Muscle layer of colon (tissue), 2 donors: ENCODE measurements around the gene MEGF9.

Experiments
- H3K27ac ChIP-seq: one replicate; pipeline ENCODE4 v1.7.0; 2013; ENCODE audit warnings: low read depth, mild to moderate bottlenecking, low read length, moderate library complexity
- H3K27me3 ChIP-seq, 2 donors: one replicate each; pipeline ENCODE4 v1.7.0; 2013; ENCODE audit warnings: low read length in 2 of 2, mild to moderate bottlenecking in 2 of 2; ENCODE audit not compliant: insufficient read depth in 2 of 2, control insufficient read depth in 1 of 2
- H3K36me3 ChIP-seq: one replicate; pipeline ENCODE4 v1.7.0; 2013; ENCODE audit warnings: mild to moderate bottlenecking, low read length; ENCODE audit not compliant: insufficient read depth
- H3K4me1 ChIP-seq: one replicate; pipeline ENCODE4 v1.7.0; 2013; ENCODE audit warnings: mild to moderate bottlenecking, low read length; ENCODE audit not compliant: insufficient read depth
- H3K4me3 ChIP-seq, 2 donors: one replicate each; pipeline ENCODE4 v1.7.0; 2013; ENCODE audit warnings: low read length in 2 of 2, low read depth in 1 of 2, mild to moderate bottlenecking in 1 of 2, moderate library complexity in 1 of 2
- H3K9ac ChIP-seq: one replicate; pipeline ENCODE4 v1.7.0; 2013; ENCODE audit warnings: low read length
- H3K9me3 ChIP-seq: one replicate; pipeline ENCODE4 v1.7.0; 2013; ENCODE audit warnings: mild to moderate bottlenecking, low read length
- donor health status: abdominal sarcoma.
- donor health status: Adenocarcinoma of cecum.

MEGF9 gene

GRCh38 chr9:120713257-120714087 lies 798 bp downstream of the MEGF9 start:
- peak overlapping the region; percentile 67 for H3K9ac ChIP-seq
- H3K4me3 ChIP-seq = peak overlapping the region; percentile 84 to 88
- H3K4me1 ChIP-seq = peaks cover 23% of the 10 kb centered on the region
- H3K9me3 ChIP-seq = no peaks in the 10 kb centered on the region
- H3K27ac ChIP-seq = peak overlapping the region; percentile 53
- H3K27me3 ChIP-seq = no peaks in the 10 kb centered on the region
- H3K36me3 ChIP-seq = no peaks in the 10 kb centered on the region

- no peaks in the 10 kb centered on the region for H3K27me3 ChIP-seq
- H3K36me3 ChIP-seq = no peaks in the 10 kb centered on the region
- H3K4me3 ChIP-seq = peak overlapping the region in 1 of 2 donors; percentile 84
- H3K9ac ChIP-seq = no peak overlapping the region
- H3K9me3 ChIP-seq = no peaks in the 10 kb centered on the region
- H3K27ac ChIP-seq = peak overlapping the region; percentile 53
- H3K4me1 ChIP-seq = peaks cover 23% of the 10 kb centered on the region
Observed at GRCh38 chr9:120712539-120713031, 1.7 kb downstream of the MEGF9 start.

- H3K27me3 ChIP-seq = no peaks in the 10 kb centered on the region
- peak overlapping the region in 1 of 2 donors; percentile 84 for H3K4me3 ChIP-seq
- no peaks in the 10 kb centered on the region for H3K9me3 ChIP-seq
- H3K36me3 ChIP-seq = no peaks in the 10 kb centered on the region
- H3K27ac ChIP-seq = peak overlapping the region; percentile 27
- no peak overlapping the region for H3K9ac ChIP-seq
- H3K4me1 ChIP-seq = peaks cover 23% of the 10 kb centered on the region
Observed at GRCh38 chr9:120711841-120712538, 2.3 kb downstream of the MEGF9 start.

GRCh38 chr9:120711354-120711753 lies 2.9 kb downstream of the MEGF9 start:
- H3K4me3 ChIP-seq = no peak overlapping the region
- peaks cover 23% of the 10 kb centered on the region for H3K4me1 ChIP-seq
- no peaks in the 10 kb centered on the region for H3K27me3 ChIP-seq
- no peak overlapping the region for H3K9ac ChIP-seq
- no peaks in the 10 kb centered on the region for H3K36me3 ChIP-seq
- H3K27ac ChIP-seq = no peak overlapping the region
- H3K9me3 ChIP-seq = no peaks in the 10 kb centered on the region

- Histone ChIP-seq H3K4me3 (peak overlapping the region in 1 of 2 donors; percentile 28), H3K27ac (no peak overlapping the region), H3K36me3 (no peaks in the 10 kb centered on the region), H3K27me3 (no peaks in the 10 kb centered on the region), H3K4me1 (peaks cover 20% of the 10 kb centered on the region), H3K9ac (peak overlapping the region; percentile 4), H3K9me3 (no peaks in the 10 kb centered on the region)
Observed at GRCh38 chr9:120710110-120710981, 3.9 kb downstream of the MEGF9 start.

- H3K4me3 ChIP-seq = no peak overlapping the region
Observed at GRCh38 chr9:120708526-120709224, 5.6 kb downstream of the MEGF9 start.

GRCh38 chr9:120707170-120707569 lies 7.1 kb downstream of the MEGF9 start:
- no peaks in the 10 kb centered on the region for H3K27me3 ChIP-seq
- no peak overlapping the region for H3K9ac ChIP-seq
- no peak overlapping the region for H3K4me3 ChIP-seq
- H3K36me3 ChIP-seq = no peaks in the 10 kb centered on the region
- H3K9me3 ChIP-seq = no peaks in the 10 kb centered on the region
- peaks cover 10% of the 10 kb centered on the region for H3K4me1 ChIP-seq
- H3K27ac ChIP-seq = no peak overlapping the region

More at GRCh38 chr9:120708526-120709224, 5.6 kb downstream of the MEGF9 start:
- Histone ChIP-seq H3K27me3 (no peaks in the 10 kb centered on the region), H3K9me3 (no peaks in the 10 kb centered on the region), H3K36me3 (no peaks in the 10 kb centered on the region), H3K27ac (no peak overlapping the region), H3K4me1 (peaks cover 14% of the 10 kb centered on the region), H3K9ac (no peak overlapping the region)

- no peaks in the 10 kb centered on the region for H3K27me3 ChIP-seq
- H3K9me3 ChIP-seq = no peaks in the 10 kb centered on the region
- H3K4me3 ChIP-seq = no peak overlapping the region
- no peak overlapping the region for H3K9ac ChIP-seq
- peaks cover 4% of the 10 kb centered on the region for H3K4me1 ChIP-seq
- no peak overlapping the region for H3K27ac ChIP-seq
- no peaks in the 10 kb centered on the region for H3K36me3 ChIP-seq
Observed at GRCh38 chr9:120705174-120705573, 9.1 kb downstream of the MEGF9 start.

GRCh38 chr9:120702075-120702474 lies 12.2 kb downstream of the MEGF9 start:
- H3K36me3 ChIP-seq = no peaks in the 10 kb centered on the region
- no peaks in the 10 kb centered on the region for H3K4me1 ChIP-seq
- H3K9me3 ChIP-seq = no peaks in the 10 kb centered on the region
- no peak overlapping the region for H3K27ac ChIP-seq
- H3K27me3 ChIP-seq = no peaks in the 10 kb centered on the region
- no peak overlapping the region for H3K4me3 ChIP-seq
- no peak overlapping the region for H3K9ac ChIP-seq

- no peaks in the 10 kb centered on the region for H3K4me1 ChIP-seq
- H3K4me3 ChIP-seq = no peak overlapping the region
- H3K36me3 ChIP-seq = no peaks in the 10 kb centered on the region
- no peak overlapping the region for H3K27ac ChIP-seq
- no peaks in the 10 kb centered on the region for H3K9me3 ChIP-seq
- no peak overlapping the region for H3K9ac ChIP-seq
- no peaks in the 10 kb centered on the region for H3K27me3 ChIP-seq
Observed at GRCh38 chr9:120701248-120701647, 13.0 kb downstream of the MEGF9 start.
